Activated T-helper 1 cell treated with Interleukin-2 at 50 U/mL for 16 hours (primary cell): ENCODE results near the gene ELMO1.

ENCODE experiments used
- DNase-seq: peaks from one replicate; pipeline ENCODE4 v3.0.0-alpha.2; 2020; ENCODE audit warnings: low read depth

Gene ELMO1

DNA sequence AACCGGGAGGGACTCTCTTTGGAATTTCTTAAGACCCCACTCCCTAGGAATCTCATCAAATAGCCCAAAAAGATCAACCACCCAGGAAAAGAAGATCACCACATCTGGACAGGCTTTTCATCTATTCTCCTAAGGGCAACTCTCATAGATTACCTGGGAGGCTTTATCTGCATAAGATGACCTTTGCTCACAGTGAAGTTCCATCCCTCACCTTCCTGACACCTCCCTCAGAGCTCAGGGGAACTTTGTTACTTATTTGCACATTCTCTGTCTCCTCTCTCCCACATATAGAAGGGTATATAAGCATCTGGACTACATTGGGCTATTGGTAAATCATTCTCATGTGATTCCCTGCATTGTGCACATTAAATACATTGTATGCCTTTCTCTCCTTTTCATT lies 80.1 kb downstream of the ELMO1 start:
- no peak for DNase-seq

DNA sequence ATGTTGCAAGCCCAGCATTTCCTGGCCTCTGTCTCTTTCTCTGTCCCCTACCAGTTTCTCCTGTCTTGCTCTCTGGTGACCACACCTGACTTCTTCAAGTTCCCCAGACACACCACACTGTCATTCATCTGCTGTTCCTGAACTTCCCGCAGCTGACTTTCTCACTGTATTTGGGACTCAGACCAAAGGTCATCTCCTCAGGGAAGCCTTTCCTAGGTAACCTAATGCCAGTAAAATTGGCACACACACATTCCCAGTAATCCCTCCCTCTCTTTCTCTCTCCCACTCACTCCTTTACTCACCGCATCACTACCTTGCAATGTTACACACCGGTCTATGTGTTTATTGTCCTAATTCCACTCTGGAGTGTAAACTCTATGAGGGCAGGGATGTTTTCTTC lies 81.7 kb downstream of the ELMO1 start:
- DNase-seq = no peak

DNA sequence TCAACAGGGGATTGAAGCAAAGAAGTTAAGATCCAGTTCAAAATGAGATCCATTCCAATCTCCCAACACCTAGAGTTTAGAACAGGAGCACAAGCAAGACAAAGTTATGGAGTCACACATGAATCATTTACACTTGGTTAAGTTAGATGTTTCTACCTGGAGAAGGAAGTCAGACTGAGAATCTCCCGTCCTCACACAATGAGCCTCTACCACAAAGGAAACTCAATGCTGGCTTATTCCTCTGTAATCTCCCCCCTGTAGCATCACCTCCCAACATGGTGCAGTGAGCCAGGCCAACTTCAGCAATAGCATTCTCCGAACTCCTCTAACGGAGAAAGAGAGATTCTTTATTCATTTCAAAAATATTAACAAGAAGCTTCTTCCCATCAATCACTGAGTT lies 82.2 kb downstream of the ELMO1 start:
- DNase-seq = no peak

DNA sequence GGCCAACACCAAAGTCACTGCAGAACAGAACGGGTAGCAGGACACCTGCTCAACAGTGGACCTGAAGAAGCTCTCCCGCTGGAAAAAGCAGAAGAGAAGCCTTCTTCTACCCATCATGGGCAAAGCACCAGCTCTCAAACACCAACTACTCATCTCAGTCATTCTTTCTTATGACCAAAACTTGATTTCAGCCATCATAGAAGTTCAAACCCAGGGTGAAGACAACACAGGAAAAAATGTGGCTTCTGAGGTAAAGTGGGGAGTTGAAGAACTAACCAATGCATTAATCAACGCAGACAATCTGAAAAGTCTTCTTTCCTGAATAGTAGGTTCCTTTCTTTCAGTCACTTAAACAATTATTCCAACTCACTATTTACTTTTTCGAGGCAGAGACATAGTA lies 83.3 kb downstream of the ELMO1 start:
- DNase-seq = no peak

DNA sequence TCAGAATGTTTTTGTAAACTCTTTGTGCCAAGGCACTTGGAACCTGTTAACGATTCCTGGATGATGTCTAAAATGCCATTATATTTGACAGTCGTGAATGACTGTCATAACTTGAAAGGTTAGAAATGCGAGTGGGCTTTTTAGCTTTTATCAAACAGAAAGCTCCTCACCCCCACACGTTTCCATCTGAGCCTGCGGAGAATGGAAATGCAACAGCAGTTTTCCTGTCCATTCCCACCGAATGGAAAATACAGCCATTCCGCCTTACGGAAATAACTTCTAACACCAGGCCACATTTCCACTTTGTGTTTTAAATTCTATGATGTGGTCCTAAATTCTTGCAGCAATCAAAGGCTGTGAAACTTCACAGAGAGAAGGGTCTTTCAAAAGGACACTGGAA lies 83.8 kb downstream of the ELMO1 start:
- DNase-seq = no peak

DNA sequence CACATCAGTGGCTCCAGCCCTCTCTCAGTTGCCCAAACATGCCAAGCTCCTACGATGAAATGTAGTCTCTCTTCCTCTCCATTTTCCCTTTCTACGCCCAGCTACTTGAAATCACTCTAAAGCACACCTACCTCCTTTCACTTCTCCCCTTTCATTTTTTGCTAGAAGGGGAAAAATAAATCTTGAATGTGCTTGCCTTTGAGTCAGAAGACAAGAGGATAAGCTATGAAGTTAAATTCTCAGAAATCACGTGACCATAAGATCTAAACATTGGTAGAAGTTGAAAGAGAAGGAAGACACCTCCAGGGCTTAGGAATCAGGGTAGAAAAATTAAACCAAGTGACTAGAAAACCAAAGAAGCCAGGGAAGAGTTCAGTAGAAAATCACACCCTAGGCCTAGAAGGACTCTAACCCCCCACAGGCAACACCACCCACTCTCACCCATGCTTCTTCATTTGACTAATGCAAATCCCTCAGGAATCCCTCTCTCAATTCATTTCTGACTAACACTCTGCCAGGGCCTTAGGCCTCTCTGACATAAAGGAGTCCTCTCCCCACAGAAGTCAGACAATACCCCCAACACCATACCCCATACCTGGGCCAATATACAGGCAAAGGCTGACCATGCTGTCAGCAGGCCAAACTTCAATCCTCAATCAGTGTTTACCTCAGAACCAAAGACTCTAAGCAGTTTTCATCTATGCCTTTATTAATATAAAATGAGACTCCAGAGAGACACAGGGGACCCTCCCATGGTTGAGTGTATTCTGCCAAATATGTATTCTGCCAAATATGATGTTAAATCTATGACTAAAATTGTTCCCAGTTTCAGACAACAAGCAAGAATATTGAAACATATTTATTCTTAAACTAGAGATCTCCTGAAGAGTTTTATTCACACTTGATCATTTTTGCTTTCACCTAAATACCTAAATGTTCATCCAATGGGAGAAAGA lies 84.8 kb downstream of the ELMO1 start:
- no peak for DNase-seq

DNA sequence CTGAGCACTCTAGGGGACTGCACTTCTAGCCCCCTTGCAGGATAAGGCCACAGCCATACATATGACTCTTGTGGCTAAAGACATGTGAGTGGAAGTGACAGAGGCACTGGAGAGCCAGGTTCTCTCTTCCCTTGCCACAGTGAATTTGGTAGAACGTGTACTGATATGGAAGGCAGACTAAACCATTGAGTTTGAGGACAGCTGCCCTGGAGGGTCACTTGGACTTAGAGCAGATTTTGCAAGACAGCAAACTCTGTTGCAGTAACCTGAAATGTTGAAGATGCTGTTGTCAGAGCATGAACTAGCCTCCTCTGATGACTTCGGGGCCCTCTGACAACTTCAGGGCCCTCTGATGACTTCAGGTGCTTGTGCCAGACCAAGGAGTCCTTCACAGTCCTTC lies 85.9 kb downstream of the ELMO1 start:
- DNase-seq = no peak

DNA sequence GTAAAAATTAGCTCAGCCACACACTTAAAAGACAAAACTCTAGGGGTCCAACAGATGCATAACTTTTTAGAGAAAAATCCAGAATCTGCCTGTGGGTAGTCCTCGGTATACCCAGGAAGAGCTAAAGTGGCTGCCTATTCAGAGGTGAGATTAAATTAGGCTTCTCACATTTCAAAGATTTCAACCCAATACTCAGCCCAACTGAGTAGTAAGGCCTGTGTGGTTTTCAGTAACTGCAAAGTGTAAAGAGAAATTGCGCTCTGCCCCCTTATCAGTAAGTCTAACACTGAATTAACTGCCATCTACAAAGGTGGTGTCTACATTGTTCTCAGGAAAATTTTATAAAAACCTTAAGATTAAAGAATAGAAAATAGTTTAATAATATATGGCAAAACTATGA lies 88.2 kb downstream of the ELMO1 start:
- DNase-seq = no peak

DNA sequence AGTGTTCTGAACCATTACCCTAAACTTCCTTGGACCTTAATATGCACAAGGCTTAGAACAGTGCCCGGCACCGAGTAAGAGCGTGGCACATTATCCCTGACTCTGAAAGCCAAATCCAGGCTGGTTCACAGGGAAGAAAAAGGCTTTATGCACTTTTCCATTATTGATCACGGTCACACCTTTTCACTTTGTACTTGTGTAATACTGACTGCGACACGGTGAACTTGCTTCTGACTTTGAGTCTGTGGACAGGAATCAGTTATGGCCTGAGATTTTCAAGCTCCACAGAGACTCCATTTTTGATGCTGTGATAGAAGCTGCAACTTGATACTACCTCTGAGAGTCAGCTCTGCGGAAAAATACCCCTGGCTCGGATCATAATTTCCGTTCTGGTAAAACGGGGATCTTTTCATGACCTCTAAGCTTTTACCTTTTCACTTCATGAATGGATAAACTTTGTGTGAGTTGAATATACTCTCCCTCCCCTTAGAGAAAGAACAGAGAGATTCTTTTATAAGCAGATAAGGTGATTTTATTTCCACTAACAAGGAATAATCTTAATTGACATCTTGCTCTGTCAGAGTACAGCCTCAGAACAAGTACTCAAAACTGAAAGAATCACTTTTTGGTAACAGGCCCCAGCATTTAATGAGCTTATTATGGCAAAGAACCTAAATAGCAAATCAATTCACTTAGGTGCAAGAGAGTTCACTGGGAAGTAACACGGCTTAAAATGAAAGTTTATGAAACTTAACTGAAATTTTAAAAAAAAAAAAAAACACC lies 88.8 kb downstream of the ELMO1 start:
- DNase-seq = no peak

DNA sequence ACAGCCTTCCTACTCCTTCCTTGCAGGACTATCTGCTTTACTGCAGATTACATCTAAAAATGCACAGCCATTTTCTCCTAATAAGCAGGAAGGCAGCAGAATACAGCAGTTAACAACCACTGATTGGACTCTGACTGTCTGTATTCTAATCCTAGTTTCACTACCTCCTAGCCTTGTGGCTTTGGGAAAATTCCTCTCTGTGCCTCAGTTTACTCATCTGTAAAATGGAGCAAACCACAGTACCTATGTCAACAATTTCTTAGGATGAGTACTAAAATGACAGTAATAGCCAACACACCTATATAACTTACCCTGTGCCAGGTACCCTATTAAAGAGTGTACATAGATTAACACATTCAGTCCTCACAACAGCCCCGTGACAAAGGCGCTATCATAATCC lies 89.5 kb downstream of the ELMO1 start:
- DNase-seq = no peak

DNA sequence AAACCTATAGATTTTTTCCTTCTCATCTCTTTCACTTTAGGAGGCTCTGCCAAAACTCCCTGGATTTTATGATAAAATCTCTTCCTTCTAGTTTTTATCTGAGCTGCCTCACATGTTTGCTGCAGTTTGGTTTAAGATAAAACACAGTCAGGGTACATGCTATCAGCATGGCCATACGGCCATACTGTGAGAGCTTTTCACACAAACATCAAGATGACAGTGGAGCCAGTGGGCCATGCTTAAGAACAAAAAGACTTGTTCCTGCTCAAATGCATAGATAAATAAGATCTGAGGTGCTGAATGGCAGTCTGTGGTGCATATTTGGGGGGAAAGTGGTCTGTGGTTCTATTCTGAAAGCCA lies 91.0 kb downstream of the ELMO1 start:
- no peak for DNase-seq

DNA sequence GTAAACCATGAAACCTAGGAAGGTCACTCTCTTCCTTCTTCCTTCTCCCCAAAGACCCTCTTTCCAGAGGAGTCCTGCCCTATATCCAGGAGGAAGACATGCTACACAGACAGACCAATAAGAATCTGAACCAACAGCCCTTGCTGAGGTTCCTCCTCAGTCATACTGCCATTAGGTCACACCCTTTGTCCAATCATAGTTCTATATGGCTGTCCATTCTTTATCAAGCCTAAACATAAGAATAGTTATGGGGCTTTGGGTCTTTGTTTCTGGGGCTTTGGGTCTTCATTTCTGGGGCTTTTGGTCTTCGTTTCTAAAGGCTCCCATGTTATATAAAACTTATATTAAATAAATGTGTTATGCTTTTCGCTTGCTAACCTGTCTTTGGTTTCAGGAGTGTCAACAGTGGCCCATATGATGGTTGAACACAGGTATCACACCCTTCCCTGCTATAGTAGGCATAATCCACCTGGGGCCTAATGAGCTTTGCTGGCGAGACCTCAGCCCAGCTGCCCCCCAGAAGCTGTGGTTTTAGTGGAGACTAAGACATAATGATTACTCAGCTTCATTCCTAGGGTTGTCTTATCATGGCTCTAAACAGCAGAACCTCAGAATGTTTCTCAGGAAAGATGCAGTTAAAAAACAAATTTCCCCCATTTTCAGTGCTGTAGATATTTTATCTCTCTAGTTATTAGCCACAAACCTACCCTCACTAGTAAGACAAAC lies 91.6 kb downstream of the ELMO1 start:
- DNase-seq = no peak

DNA sequence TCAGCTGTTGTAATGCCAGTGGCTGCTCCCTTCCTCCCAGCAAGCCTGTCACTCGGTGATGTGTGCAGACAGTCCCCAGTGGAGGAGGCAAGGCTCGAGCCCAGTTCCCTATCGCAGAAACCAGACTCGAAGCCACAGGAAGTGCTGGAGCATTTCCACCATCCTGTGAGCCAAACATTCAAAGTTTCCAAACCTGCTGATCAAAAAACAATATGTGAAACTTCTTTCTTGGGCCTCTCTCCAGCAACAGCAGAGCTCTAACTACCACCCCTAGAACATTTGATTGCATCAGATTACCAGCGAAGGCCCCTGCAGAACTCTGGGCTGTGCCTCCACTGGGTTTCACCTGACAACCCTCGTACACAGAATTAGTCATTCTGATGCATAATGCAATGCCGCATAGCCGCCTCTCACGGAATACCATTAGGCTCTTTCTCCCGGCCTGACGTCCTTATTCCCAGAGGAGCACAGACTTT lies 94.0 kb downstream of the ELMO1 start:
- DNase-seq = peak; percentile 23

DNA sequence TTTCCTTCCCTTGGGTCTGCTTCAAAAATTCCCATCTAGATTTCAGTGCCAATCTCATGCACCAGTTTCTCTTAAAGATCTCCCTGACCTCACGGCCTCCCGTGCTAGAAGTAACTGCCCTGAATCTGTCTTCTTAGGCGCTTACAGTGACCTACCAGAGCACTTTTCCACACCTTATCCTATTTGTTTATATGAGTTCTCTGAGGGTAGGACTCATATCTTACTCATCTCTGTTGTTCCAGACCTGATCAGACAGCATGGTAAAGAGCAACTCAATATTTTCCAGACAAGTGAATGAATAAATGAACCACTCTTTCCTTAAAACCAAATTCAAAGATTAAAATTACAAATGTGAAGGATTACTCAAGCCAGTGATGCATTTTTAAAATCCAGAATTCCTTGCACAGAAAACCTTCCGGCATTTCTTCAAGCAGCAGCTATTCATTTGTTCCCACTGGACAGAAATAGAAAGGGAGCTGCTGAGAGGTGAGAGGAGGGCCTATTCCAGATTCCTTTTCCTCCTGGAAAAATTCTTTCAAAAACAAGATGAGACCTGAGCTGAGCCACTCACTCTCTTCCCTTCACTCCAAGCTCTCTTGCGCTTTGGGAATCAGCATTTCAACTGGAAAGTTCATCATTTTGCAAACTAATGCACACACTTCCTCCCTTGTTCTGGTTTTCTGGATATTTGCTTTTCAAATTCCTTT lies 94.6 kb downstream of the ELMO1 start:
- no peak for DNase-seq

DNA sequence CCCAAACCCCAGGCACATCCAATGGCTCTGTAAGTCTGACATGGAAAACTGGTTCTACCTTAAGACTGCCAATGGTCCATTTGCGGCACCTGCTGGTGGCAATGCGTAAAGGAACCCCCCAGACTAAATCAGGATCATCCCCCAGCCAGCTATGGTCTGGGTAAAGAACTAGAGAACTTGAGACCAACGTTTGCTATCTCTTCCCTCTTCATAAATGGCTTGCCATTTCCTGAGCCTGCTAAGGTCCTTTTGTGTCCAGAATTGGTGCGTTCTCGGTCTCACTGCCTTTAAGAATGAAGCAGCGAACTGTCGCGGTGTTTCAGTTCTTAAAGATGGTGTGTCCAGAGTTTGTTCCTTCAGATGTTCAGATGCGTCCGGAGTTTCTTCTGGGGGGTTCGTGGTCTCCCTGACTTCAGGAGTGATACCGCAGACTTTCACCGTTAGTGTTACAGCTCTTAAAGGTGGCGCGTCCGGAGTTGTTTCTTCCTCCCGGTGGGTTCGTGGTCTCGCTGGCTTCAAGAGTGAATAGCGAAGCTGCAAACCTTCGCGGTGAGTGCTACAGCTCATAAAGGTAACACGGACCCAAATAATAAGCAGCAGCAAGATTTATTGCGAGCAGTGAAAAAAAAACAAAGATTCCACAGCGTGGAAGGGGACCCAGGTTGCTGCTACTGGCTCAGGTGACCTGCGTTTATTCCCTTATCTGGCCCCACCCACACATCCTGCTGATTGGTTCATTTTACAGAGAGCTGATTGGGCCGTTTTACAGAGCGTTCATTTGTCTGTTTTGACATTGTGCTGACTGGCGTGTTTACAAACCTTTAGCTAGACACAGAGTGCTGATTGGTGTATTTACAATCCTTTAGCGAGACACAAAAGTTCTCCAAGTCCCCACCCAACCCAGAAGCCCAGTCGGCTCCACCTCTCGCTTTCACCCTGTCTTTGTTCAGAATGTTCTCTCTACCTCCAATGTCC lies 95.4 kb downstream of the ELMO1 start:
- DNase-seq = peak; percentile 45

DNA sequence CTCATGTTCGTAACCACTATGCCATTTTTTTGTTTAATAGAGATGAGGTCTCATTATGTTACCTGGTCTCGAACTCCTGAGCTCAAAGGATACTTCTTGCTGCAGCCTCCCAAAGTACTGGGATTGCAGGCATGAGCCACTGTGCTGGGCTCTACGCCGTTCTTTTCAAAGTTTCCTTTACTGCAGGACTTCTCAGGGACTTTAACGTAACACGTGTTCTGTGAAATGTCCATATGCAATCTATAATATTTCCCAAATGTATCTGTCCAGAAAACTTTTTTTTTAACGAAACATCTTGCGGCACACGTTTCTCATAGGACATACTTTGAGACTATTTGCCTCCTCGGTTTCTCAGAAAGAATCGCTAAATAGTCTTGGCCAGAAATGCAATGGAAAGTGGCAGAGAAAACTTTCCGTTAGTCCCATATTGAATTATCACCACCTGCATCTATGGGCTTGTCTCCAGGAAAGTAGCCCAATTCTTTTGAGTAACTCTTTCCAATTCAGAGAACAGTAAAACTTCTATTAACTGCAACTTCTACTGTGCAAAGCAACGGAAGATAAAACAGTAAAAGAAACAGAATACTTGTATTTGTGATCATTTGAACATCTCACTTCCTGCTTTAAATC lies 96.3 kb downstream of the ELMO1 start:
- DNase-seq = no peak

DNA sequence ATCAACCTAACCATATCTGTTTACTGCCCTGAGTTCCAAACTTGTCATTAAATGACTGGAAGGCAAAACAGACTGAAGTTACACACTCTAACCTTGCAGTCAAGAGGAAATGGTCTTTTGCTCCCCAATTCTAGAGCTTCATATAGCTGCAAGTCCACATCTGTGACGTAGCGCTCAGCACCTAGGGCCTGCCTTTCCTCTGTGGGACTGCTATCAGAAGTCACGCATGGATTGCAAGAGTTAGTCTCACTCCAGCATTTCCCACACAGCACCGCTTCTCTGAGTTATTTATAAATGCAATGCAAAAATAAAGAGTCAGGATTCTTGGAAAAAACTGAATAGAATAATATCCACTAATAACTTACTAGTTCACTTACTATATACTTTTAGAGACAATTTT lies 96.9 kb downstream of the ELMO1 start:
- DNase-seq = no peak

DNA sequence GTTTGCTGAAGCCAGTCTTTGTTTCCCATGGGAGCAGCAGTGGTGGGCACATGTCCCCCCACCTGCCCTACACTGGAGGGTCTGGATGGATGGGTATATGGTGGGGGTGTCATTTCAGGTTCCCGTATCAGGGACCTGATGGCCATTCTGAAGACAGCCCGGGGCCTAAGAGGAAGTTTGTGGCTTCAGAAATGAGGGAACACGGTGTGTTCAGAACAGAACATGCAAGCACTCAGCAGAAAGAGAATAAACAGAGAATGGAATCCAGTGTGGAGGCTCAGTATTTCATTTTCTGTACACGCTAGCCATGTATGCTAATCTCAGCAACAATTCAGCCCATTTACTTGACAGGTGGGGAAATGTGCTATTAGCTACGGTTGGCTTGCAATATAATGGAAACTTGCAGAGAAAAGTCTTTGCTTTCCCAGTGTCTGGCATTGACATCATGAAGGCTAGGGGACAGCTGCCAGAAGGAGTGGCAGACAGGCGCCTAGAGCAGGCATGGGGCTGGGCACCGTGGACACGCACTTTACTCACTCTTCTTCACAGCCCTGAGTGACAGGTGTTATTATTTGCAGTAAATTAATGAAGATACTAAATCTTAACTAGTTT lies 98.6 kb downstream of the ELMO1 start:
- no peak for DNase-seq

DNA sequence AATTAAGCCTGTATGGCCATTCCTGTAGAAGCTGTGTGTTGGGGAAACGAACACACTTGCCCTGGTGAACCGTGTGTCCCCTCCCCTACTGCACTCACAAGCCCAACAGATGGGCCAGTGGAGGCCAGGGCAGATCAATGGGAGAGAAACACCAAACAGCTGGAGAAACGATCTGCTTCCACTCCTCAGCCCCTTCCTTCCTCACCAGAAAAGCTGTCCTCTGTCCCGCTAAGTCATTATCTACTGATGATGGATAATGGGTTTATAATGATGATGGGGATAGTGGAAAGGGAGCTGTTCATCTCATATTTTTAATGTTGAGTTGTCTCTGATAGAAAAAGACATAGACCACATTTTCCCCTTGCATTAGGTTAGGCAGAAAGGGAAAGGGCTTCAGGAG lies 99.7 kb downstream of the ELMO1 start:
- no peak for DNase-seq

DNA sequence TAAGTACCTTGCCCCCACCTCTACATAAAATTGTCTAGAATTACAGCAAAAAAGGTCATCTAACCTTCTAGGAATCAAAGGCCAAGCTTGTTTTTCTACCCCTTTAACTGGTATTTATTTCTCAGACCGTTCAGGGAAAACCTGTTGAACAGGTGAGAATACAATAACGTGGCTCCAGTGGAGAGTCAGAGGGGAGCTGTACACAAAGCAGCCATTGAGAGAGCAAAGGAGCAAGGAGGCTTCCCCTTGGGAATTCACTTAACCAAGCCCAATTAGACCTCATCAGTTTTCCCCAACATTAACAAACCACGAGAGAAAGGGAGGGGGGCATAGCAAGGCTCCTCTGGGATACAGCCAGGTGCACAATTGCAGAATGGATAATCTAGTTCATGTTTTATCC lies 101.9 kb downstream of the ELMO1 start:
- no peak for DNase-seq
